ENCODE results near the gene C10orf95. TPM values are rescaled to one million over a fixed set of nuclear protein-coding genes. Genes with fewer than 3 reads are reported as not detected.

C10orf95 gene
- total RNA-seq, 3 donors from 2014 or later = 0.27 to 0.96 (median 0.45) TPM

DNA sequence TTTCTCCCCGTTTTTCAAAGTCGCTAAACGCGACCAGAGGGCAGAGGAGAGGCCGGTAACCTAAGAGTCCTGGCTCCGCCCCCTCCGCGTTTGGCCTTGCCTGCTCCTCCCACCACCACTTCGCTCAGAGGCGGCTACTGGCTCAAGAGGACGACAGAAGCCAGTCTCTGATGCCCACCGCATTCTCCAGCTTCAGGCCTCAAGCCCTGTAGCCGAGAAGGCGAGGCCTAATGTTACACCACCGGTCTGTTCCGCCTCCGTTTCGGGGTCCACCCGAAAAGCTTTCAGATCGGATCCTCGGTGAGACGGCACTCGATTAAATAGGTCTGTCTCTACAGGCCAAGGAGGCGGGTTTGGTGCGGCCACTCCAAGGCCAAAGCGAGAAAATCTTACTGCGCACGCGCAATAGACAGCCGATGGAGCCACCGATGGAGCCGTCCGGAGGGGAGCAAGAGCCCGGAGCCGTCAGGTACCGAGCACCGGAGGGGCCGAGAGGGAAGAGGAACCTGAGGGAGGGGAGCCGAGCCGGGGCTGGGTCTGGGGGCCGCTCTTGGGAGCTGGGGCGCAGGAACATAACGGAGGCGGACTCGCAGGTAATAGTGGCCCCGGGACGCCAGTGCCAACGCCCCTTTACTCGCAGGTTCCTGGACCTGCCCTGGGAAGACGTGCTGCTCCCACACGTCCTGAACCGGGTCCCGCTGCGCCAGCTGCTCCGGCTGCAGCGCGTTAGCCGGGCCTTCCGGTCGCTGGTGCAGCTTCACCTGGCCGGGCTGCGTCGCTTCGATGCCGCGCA, 30.4 kb downstream of the C10orf95 start, which contains the start of gene FBXL15:
TSS of gene FBXL15 (plus strand) at position 123 of the 793 bp plus-strand sequence. CDS start at position 417, 294 bp downstream.
- Mint-ChIP-seq H3K4me3 (peak within 1 kb of the TSS; percentile 96), H3K4me1 (ENCODE audit: low read depth) (peaks cover 34% of the 10 kb centered on the region), H3K27me3 (ENCODE audit: low read depth) (peaks cover 21% of the 10 kb centered on the region), H3K36me3 (ENCODE audit: insufficient read depth) (peaks cover 7% of the 10 kb centered on the region), H3K9me3 (no peaks in the 10 kb centered on the region)
- ATAC-seq (peak; percentile 82 to 84), DNase-seq (peak; percentile 95)

DNA sequence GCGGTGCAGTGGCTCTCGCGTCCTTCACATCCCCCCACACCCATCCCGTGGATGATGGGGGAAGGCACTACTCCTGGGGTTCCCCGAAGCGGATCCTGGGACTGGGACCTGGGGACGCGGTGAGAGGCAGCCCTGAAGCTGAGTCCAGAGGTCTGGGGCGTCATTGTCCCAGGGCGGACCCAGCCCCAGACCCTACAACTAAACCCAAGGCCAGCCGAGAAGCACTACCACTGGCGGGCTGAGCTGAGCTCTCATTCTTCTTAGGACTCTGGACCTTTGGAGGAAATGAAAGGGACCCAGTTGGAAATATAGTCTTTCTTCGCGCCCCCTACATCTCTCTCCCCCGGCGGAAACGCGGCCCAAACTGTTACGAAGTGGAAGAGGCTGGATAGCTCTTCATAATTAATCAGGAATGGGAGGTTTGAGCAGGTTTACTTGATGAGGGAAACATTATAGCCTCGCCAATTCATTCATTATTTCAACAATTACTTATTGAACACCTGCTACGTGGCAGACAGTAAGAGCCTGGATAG, 31.1 kb downstream of the C10orf95 start:
- Mint-ChIP-seq H3K4me1 (ENCODE audit: low read depth) (peaks cover 34% of the 10 kb centered on the region), H3K9me3 (no peaks in the 10 kb centered on the region), H3K27me3 (ENCODE audit: low read depth) (peaks cover 26% of the 10 kb centered on the region), H3K36me3 (ENCODE audit: insufficient read depth) (peaks cover 7% of the 10 kb centered on the region), H3K4me3 (peak overlapping the region; percentile 96)
- ATAC-seq (no peak), DNase-seq (no peak)

DNA sequence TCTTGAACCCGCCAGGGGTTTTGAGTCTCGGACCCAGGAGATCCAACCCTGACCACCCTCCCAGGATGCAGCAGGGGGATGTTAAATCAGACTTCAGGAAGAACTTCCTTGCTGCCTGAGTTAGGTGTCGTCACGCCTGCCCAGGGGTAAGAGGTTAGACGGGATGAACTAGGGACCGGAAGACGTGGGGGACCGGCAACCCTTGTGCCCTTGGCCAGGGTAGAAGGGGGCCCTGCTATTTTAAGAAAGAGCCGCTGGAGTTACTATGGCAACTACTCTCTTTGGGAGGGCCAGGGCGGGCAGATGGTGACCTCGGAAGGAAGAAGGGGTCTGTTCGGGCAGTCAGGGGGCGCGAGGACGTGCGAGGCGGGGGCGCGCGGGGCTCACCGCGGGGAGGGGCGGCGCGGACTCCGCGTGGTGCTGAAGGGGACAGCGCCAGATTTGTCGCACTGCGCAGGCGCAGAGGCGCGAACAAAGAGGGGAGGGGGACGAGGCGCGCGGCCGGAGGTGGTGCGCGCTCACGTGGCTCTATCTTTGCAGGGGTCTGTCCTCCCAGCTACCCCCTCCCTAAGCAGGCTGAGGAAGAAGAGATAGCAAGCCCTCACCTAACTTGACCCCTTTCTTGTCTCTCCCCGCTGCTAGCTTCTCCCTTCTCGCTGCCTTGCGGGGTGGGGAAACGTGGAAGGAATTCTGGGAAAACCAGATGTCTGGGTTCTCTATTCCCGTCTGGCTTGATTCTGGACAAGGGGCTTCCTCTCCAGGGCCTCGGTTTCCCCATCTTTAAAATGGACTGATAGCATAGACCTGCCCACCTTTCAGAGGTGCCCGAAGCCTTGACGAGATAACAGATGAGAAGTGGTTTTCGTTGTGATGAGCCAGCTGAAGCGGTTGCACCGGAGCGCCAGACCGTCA, 31.8 kb downstream of the C10orf95 start:
- Mint-ChIP-seq H3K27me3 (ENCODE audit: low read depth) (peaks cover 26% of the 10 kb centered on the region), H3K4me3 (peak overlapping the region; percentile 96), H3K36me3 (ENCODE audit: insufficient read depth) (peaks cover 7% of the 10 kb centered on the region), H3K9me3 (no peaks in the 10 kb centered on the region), H3K4me1 (ENCODE audit: low read depth) (peaks cover 34% of the 10 kb centered on the region)
- ATAC-seq (no peak), DNase-seq (peak; percentile 64)

DNA sequence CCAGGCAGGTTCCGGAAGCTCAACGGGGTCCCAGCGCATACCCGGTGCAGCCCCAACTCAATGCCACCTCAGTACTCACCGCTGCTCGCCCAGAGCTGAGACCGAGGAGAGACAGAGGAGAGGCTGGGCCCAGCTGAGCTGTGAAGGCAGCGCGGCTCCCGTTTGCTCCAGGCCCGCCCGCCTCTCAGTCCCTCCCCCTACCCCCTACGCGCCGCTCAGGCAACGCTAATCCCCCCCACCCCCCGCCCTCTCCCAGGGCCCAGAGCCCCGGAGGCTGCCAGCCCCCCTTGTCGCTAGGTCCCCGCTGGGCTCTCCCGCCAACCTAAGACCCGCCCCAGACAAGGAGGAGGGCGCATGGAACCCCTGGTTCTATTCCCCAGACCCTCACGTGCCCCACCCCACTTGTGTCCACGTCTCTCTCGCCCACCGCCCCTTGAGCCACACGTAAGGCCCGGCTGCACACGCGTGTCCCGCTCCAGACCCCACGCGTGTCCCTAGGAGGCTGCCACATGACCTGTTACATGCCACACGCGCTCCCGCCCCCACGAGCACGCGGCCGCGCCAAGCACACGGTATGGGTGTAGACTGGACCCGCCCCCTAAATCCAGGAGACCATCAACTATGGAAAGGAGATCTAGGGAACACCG, 32.6 kb downstream of the C10orf95 start, which contains the start of gene PSD:
TSS of gene PSD (minus strand) at position 164 of the 647 bp plus-strand sequence. CDS start 1,747 bp downstream, outside the sequence.
- H3K27me3 Mint-ChIP-seq (ENCODE audit: low read depth) = peaks cover 30% of the 10 kb centered on the region
- no peaks in the 10 kb centered on the region for H3K9me3 Mint-ChIP-seq
- DNase-seq (no peak), ATAC-seq (no peak)
- H3K4me1 Mint-ChIP-seq (ENCODE audit: low read depth) = peaks cover 34% of the 10 kb centered on the region
- H3K4me3 Mint-ChIP-seq = peak within 1 kb of the TSS; percentile 96
- H3K36me3 Mint-ChIP-seq (ENCODE audit: insufficient read depth) = peaks cover 7% of the 10 kb centered on the region

DNA sequence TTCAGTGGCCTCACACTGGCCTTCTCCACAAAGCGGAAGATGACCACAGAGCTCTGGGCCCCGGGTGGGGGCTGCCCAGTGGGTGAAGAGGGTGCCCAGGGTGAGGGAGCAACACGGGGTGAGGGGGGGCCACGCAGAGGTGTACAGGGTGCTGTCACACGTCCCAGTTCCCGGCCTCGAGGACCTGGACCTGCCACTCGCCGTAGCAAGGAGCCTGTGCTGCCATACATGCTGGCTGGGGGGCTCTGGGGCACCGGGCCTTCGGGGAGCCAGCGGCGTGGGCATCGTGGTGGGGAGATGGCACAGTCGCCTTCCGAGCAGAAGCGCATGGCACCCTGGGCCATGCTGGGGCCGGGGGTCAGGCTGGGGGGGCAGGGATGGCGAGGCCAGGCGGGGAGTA, 34.6 kb downstream of the C10orf95 start:
- H3K36me3 Mint-ChIP-seq (ENCODE audit: insufficient read depth) = no peaks in the 10 kb centered on the region
- no peaks in the 10 kb centered on the region for H3K9me3 Mint-ChIP-seq
- H3K4me1 Mint-ChIP-seq (ENCODE audit: low read depth) = peaks cover 30% of the 10 kb centered on the region
- DNase-seq (no peak), ATAC-seq (no peak)
- peaks cover 36% of the 10 kb centered on the region for H3K27me3 Mint-ChIP-seq (ENCODE audit: low read depth)
- no peak overlapping the region for H3K4me3 Mint-ChIP-seq

DNA sequence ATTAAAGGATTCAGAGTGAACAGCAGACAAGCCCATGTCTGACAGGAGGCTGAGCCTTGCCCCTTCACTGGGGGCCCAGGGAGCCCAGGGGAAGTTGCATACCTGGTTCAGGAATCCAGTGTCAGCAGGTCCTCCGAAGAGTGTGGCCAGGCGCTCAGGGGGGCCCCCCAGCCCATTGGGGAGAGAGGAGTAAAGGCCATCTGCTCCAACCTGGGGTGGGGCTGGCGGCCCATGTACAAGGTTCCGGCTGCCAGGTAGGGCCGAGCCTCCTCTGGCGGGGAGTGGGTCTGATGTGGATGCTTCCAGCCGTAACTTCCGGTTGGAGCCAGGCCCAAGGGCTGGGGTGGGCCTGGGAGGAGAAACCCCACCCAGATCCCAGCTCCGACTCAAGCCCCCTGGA, 35.1 kb downstream of the C10orf95 start:
- H3K36me3 Mint-ChIP-seq (ENCODE audit: insufficient read depth) = no peaks in the 10 kb centered on the region
- H3K4me1 Mint-ChIP-seq (ENCODE audit: low read depth) = peaks cover 32% of the 10 kb centered on the region
- H3K27me3 Mint-ChIP-seq (ENCODE audit: low read depth) = peaks cover 40% of the 10 kb centered on the region
- H3K4me3 Mint-ChIP-seq = no peak overlapping the region
- H3K9me3 Mint-ChIP-seq = no peaks in the 10 kb centered on the region
- no peak for ATAC-seq
- DNase-seq = no peak

DNA sequence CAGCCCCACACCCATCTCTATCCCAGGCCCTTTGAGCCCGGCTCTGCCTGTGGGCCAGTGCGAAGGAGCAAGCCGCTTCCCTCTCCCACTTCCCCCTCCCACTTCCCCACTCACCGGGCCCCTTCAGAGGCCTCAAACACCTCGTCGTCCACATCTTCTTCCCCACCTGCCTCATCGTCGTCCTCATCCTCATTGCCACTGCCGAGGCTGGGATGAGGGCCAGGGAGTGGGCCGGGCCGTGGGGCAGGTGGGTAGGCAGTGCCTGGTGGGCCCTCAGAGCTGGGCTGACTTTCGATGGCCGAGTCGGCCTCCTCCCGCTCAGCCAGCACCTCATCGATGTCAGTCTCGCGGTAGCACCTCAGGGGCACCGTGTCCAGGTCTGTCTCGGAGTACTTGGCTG, 36.6 kb downstream of the C10orf95 start:
- DNase-seq (no peak), ATAC-seq (no peak)
- Mint-ChIP-seq H3K4me3 (no peak overlapping the region), H3K9me3 (no peaks in the 10 kb centered on the region), H3K4me1 (ENCODE audit: low read depth) (peaks cover 31% of the 10 kb centered on the region), H3K36me3 (ENCODE audit: insufficient read depth) (no peaks in the 10 kb centered on the region), H3K27me3 (ENCODE audit: low read depth) (peaks cover 50% of the 10 kb centered on the region)

DNA sequence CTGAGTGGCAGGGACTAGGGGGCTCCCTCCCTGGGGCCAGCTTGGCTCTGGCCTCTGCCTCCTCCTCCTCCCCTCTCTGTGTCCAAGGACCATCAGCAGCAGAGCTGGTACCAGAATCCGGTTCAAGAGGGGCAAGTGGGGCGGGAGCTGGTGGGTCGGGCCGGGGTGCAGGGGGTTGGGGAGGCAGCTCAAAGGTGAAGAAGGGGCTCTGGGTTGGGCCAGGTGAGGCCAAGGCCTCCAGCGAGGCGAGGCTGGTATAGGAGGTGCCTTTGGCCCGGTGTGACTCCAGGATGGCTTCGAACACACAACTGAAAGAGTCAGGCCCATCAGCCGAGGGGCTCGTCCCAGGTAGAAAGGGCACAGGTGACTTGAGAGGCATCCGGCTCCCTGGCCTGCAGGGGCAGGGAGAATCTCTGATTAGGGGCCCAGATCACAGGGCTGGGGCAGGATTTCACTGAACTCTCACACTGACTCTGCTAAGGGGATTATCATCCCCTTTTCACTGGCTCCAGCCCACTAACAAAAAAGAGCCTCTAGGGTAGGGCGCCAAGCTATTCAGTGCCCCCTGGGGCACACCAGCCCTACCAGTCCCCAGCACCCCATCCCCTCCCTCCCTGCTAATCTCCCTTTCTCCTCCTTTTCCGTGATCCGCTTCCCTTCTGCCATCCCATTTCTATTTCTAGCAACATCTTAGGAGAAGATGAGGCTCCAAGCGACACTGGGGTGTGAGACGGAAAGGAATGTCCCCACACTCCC, 37.4 kb downstream of the C10orf95 start:
- Mint-ChIP-seq H3K4me1 (ENCODE audit: low read depth) (peaks cover 28% of the 10 kb centered on the region), H3K4me3 (no peak overlapping the region), H3K9me3 (no peaks in the 10 kb centered on the region), H3K36me3 (ENCODE audit: insufficient read depth) (no peaks in the 10 kb centered on the region), H3K27me3 (ENCODE audit: low read depth) (peaks cover 53% of the 10 kb centered on the region)
- ATAC-seq (no peak), DNase-seq (no peak)

DNA sequence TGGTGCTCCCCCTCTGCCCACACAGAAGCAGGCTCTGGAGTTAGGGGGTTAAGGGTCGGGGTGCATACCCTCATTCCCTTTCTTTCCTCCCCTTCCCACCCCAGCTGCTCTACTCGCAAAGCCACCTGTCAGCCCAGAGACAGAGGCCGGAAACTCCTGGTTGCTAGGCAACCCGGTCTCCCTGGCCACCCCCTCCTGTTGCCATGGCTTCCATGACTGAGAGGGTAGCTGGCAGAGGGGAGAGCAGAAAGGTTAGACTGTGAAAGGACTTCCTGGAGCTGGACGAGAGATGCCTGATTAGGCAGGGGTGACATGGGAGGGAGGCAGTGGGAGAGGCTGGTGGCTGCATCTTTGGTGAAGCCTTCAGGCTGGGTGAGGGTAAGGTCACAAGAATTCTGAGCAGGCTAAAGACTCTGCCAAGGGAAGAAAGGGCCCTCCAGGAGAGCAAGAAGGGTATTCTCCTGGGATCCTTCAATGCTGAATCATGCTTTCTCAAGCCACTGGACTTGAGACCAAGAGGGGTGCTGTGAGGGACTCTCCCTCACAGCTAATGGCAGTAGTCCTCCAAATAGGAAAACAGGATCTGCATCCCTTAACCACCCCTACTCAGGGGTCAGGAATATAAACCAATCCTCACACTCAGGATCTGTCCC, 38.2 kb downstream of the C10orf95 start:
- no peak overlapping the region for H3K4me3 Mint-ChIP-seq
- H3K27me3 Mint-ChIP-seq (ENCODE audit: low read depth) = peaks cover 53% of the 10 kb centered on the region
- ATAC-seq (no peak), DNase-seq (no peak)
- no peaks in the 10 kb centered on the region for H3K36me3 Mint-ChIP-seq (ENCODE audit: insufficient read depth)
- H3K4me1 Mint-ChIP-seq (ENCODE audit: low read depth) = peaks cover 29% of the 10 kb centered on the region
- H3K9me3 Mint-ChIP-seq = no peaks in the 10 kb centered on the region

DNA sequence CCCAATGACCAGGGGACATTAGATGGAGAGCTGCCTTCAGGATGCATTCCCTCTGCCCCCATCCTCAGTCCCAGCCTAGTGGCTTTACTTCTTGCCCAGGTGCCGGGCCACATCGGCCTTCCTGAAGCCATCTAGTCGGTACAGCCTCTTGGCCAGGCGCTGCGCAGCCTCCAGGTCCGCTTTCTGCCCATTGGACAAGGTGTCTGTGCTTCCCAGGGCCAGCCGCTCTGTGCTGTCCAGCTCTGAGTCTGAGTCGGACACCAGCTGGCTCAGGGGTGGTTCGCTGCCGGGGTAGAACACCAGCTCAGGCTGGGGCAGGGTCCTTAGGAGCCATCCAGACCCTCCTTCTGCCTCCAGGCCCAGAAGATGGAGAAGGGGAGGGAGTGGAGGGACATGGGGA, 39.0 kb downstream of the C10orf95 start:
- Mint-ChIP-seq H3K27me3 (ENCODE audit: low read depth) (peaks cover 47% of the 10 kb centered on the region), H3K4me1 (ENCODE audit: low read depth) (peaks cover 29% of the 10 kb centered on the region), H3K4me3 (no peak overlapping the region), H3K36me3 (ENCODE audit: insufficient read depth) (no peaks in the 10 kb centered on the region), H3K9me3 (no peaks in the 10 kb centered on the region)
- ATAC-seq (no peak), DNase-seq (no peak)

DNA sequence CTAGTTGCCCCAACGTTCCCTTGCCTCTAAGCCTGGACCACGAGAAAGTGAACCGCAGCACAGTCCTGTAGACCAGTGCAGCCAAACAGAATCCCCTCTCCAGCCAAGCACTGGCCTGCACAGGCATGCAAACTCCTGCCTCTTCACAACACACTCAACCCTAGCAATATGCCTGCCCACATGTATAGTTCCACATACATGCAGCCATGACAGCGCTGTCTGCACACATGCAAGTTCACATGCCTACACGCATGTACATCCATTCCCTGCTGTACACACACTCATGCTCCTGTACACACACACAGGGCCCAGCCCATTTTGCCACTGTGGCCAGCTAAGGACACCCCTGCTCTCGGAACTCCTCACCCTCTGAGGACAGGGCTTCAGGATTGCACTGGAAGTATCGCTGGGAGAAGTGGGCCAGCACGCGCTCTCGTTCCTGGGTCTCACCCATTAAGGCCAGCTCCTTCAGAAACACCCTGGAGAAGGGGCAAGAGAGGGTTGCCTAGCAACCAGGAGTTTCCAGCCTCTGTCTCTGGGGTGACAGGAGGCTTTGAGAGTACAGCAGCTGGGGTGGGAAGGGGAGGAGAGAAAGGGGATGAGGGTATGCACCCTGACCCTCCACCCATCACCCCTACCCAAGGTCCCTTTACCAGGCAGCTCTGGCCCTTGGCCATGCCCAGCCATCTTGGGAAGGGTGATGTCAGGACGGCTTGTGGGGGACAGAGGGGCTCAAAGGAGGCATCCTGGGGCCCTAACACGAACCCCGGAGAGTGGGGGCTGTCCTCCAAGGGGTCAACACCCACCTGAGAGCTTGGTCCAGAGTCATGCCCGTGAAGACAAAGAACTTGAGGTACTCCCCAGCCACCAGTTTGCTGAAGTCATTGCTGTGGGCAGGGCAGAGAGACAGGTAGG, 39.7 kb downstream of the C10orf95 start:
- Mint-ChIP-seq H3K9me3 (no peaks in the 10 kb centered on the region), H3K4me1 (ENCODE audit: low read depth) (peaks cover 29% of the 10 kb centered on the region), H3K27me3 (ENCODE audit: low read depth) (peaks cover 42% of the 10 kb centered on the region), H3K4me3 (peak overlapping the region; percentile 60), H3K36me3 (ENCODE audit: insufficient read depth) (no peaks in the 10 kb centered on the region)
- DNase-seq (no peak), ATAC-seq (no peak)

DNA sequence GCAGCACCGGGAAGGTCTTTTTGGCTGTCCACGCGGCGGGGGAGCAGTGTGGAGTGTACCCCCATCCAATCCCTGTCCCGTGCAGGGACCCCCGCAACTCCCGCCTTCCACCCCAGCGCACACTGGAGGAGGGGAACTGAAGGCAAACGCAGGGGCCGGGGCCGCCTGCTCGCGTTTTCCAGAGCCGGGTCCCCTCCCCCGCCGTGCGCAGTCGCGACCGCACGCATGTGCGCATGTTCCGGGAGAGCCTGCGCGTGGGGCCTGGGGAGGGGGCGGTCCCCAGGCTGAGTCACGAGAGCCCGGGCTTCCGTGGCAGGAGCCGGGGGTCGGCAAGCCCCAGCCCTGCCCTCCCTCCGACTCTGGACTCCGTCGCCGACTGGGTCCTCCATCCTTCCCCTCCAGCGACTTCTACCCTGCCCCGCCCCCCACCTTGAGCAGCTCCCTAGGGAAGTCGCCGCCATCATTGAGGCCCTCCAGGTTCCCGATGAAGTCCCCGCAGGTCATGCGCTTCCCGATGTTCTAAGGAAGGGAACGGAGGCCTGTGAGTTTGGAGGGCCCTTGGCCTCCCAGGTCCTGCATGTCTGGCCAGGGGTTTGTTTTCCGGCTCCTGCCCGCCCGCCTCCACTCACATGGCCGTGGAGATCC, 40.8 kb downstream of the C10orf95 start:
- H3K27me3 Mint-ChIP-seq (ENCODE audit: low read depth) = peaks cover 32% of the 10 kb centered on the region
- no peaks in the 10 kb centered on the region for H3K36me3 Mint-ChIP-seq (ENCODE audit: insufficient read depth)
- ATAC-seq = peak; percentile 15
- H3K4me1 Mint-ChIP-seq (ENCODE audit: low read depth) = peaks cover 29% of the 10 kb centered on the region
- peak; percentile 73 for DNase-seq
- peak overlapping the region; percentile 70 for H3K4me3 Mint-ChIP-seq
- no peaks in the 10 kb centered on the region for H3K9me3 Mint-ChIP-seq
